K562 (cell line): ENCODE measurements around the gene SCN4B. TPM values are rescaled to one million over a fixed set of nuclear protein-coding genes. Genes with fewer than 3 reads are reported as not detected.

Source experiments
- ATAC-seq: fragments of 200-7000 bp; cut with Tn5 transposase; 3 replicates; pipeline ENCODE4 v1.9.1; 2020; ENCODE audit warnings: moderate library complexity
- BruUV-seq: library from RNA; stranded (reverse); fragments of 400-500 nt; replicated peaks from 2 replicates; lab custom pipeline; 2021; lab: Mats Ljungman, UMichigan
- CTCF ChIA-PET: fragments of 300-600 bp; formaldehyde crosslinking; extraction: SDS; loops from one replicate; lab custom pipeline; 2021; ENCODE audit warnings: low intra/inter-chr PET ratio; lab: Yijun Ruan, JAX
- POLR2A ChIA-PET: fragments of 300-600, 350-650 bp; sonication (Branson Sonifier 250); formaldehyde crosslinking; extraction: SDS; loops from one replicate; lab custom pipeline; 2021; ENCODE audit warnings: antibody characterized with exemption, inconsistent platforms; lab: Yijun Ruan, JAX
- DNase-seq, 4 experiments: peaks; one replicate each; pipeline versions ENCODE4 v3.0.0 to v3.0.0-alpha.2; 2011 to 2018; ENCODE audit warnings: low spot score in 3 of 4, mixed read lengths in 3 of 4; ENCODE audit errors: extremely low read depth in 1 of 4
- FAIRE-seq: peaks from 2 replicates; lab custom pipeline; 2011; peaks lifted over from hg19 to GRCh38; lab: Jason Lieb, UNC
- H2AFZ ChIP-seq: 2 replicates; pipeline ENCODE4 v1.6.0; 2011; ENCODE audit warnings: low read depth, low read length, control low read depth, inconsistent platforms
- H3K27ac ChIP-seq: fragments of 200-600 bp; 3 replicates; pipeline ENCODE4 v1.8.0; 2011; ENCODE audit warnings: low read depth, mild to moderate bottlenecking, control low read depth, inconsistent platforms, low read length, moderate library complexity, mixed read lengths; ENCODE audit errors: extremely low read depth
- H3K27me3 ChIP-seq, 2 experiments: fragments of 300-600 bp in 1 of 2; 2 replicates in 1 of 2; 3 replicates in 1 of 2; pipeline versions ENCODE4 v1.6.0 to v1.8.0; 2011; ENCODE audit warnings: inconsistent platforms in 2 of 2, low read length in 2 of 2, mild to moderate bottlenecking in 1 of 2, mixed read lengths in 1 of 2, moderate library complexity in 1 of 2; ENCODE audit not compliant: control insufficient read depth in 2 of 2, insufficient read depth in 2 of 2
- H3K36me3 ChIP-seq: fragments of 300-600 bp; 3 replicates; pipeline ENCODE4 v1.8.0; 2011; ENCODE audit warnings: mild to moderate bottlenecking, low read length, inconsistent platforms; ENCODE audit not compliant: control insufficient read depth, insufficient read depth
- H3K4me1 ChIP-seq, 2 experiments: fragments of 200-600 bp in 1 of 2; replicated peaks in 1 of 2; 2 replicates in 1 of 2; 3 replicates in 1 of 2; pipeline versions ENCODE4 v1.5.1 to v1.8.0; 2011; ENCODE audit warnings: inconsistent platforms in 2 of 2, low read length in 2 of 2, mild to moderate bottlenecking in 1 of 2, mixed read lengths in 1 of 2, moderate library complexity in 1 of 2; ENCODE audit not compliant: control insufficient read depth in 2 of 2, insufficient read depth in 2 of 2
- H3K4me2 ChIP-seq: 2 replicates; pipeline ENCODE4 v1.6.1; 2011; ENCODE audit warnings: low read length, control low read depth, inconsistent platforms, mixed read lengths; ENCODE audit not compliant: insufficient read depth
- H3K4me3 ChIP-seq: fragments of 200-600 bp; sonication (generic), shearing (Covaris generic); 2 replicates; pipeline ENCODE4 v1.5.1; 2016; ENCODE audit warnings: control low read depth, inconsistent platforms
- H3K79me2 ChIP-seq: fragments of 200-600 bp; 3 replicates; pipeline ENCODE4 v1.8.0; 2011; ENCODE audit warnings: low read length, inconsistent platforms; ENCODE audit not compliant: control insufficient read depth, insufficient read depth
- H3K9ac ChIP-seq, 2 experiments: 2 replicates each; pipeline versions ENCODE4 v1.6.0 to v1.6.1; 2011; ENCODE audit warnings: low read depth in 2 of 2, low read length in 2 of 2, control low read depth in 1 of 2, inconsistent platforms in 1 of 2, mild to moderate bottlenecking in 1 of 2, mixed read lengths in 1 of 2; ENCODE audit not compliant: insufficient read depth in 1 of 2
- H3K9me1 ChIP-seq: one replicate; pipeline ENCODE4 v1.6.0; 2011; ENCODE audit warnings: inconsistent platforms, mild to moderate bottlenecking, low read length, moderate library complexity; ENCODE audit not compliant: control insufficient read depth, insufficient read depth
- H3K9me3 ChIP-seq: replicated peaks from 2 replicates; pipeline ENCODE4 v1.5.1; 2011; ENCODE audit warnings: low read depth, low read length, inconsistent platforms; ENCODE audit not compliant: control insufficient read depth, insufficient read depth
- H4K20me1 ChIP-seq: replicated peaks from 2 replicates; pipeline ENCODE4 v1.6.1; 2011; ENCODE audit warnings: low read length, inconsistent platforms, mixed read lengths; ENCODE audit not compliant: control insufficient read depth, insufficient read depth
- NR2C1 ChIP-seq, 2 experiments: fragments of 450-650 bp; IDR thresholded peaks; 2 replicates each; pipeline ENCODE4 v1.6.1; 2017; ENCODE audit warnings: mild to moderate bottlenecking in 2 of 2, antibody characterized with exemption in 1 of 2, inconsistent platforms in 1 of 2, missing compliant biosample characterization in 1 of 2, missing genetic modification characterization in 1 of 2
- NR2C2 ChIP-seq, 2 experiments: fragments of 200-800 bp in 1 of 2; sonication (Bioruptor generic) in 1 of 2; sonication (generic) in 1 of 2; formaldehyde crosslinking in 1 of 2; IDR thresholded peaks; 2 replicates each; pipeline versions ENCODE4 v1.6.1 to v1.8.0; 2016 to 2022; ENCODE audit warnings: mild to moderate bottlenecking in 1 of 2, missing compliant biosample characterization in 1 of 2, missing genetic modification characterization in 1 of 2, missing genetic modification reagents in 1 of 2
- TCFL5 ChIP-seq: fragments of 250-450 bp; sonication (Bioruptor Pico); conservative IDR thresholded peaks from 2 replicates; pipeline ENCODE4 v1.6.1; 2021; ENCODE audit warnings: mild to moderate bottlenecking, moderate library complexity, matching md5 sums
- TEAD4 ChIP-seq, 2 experiments: sonication (generic) in 1 of 2; formaldehyde crosslinking in 1 of 2; IDR thresholded peaks; 2 replicates each; pipeline versions ENCODE4 v1.6.1 to v1.8.0; 2012 to 2022; ENCODE audit warnings: borderline replicate concordance in 1 of 2, inconsistent platforms in 1 of 2, low read length in 1 of 2, mild to moderate bottlenecking in 1 of 2, missing genetic modification reagents in 1 of 2
- WGBS: fragments of 100-300 bp; shearing (Covaris generic); methylation state at CpG from one replicate; pipeline ENCODE4 v1.1.6; 2016; ENCODE audit warnings: low coverage, mixed read lengths; ENCODE audit not compliant: insufficient coverage; ENCODE audit errors: missing lambda C conversion rate; 5-methylcytosine and 5-hydroxymethylcytosine counted together
- in situ Hi-C: fragments of 300-500 bp; cut with MboI; formaldehyde crosslinking; loops from 4 replicates; pipeline ENCODE4 v1.15.0; 2018; ENCODE audit warnings: inconsistent platforms, mixed read lengths
- intact Hi-C: fragments of 100-400 bp; cut with micrococcal nuclease; formaldehyde crosslinking; loops from 2 replicates; pipeline ENCODE4 v1.14.2; 2022
- polyA plus RNA-seq, 8 experiments: library from polyadenylated mRNA; depleted of rRNA in 4 of 8; stranded (reverse) in 5 of 8; unstranded in 3 of 8; fragments of >200 nt; fragmentation: Nextera tagmentation in 2 of 8; fragmentation: Illumina TruSeq in 1 of 8; extraction: Ambion mirVana in 2 of 8; extraction: Trizol in 1 of 8; gene quantifications; 2 replicates each; pipeline versions ENCODE4 v1.2.1 to v1.2.3, GENCODE V29; 2011 to 2014; ENCODE audit warnings: inconsistent platforms in 1 of 8, missing spikeins in 1 of 8
- total RNA-seq, 7 experiments: library from RNA; depleted of rRNA in 6 of 7; stranded (reverse); fragments of >200 nt in 6 of 7; fragmentation: Illumina TruSeq in 2 of 7; extraction: Trizol in 2 of 7; gene quantifications; 2 replicates each; pipeline versions ENCODE4 v1.2.1 to v1.2.3, GENCODE V29; 2011 to 2021; ENCODE audit warnings: low replicate concordance in 1 of 7
- TF ChIP-seq, protein P1 (sequence below): sonication (generic); IDR thresholded peaks from 2 replicates; pipeline ENCODE4 v1.6.1; 2016

SCN4B gene
- total and polyA plus RNA-seq, 9 of the 15 experiments (the other 6 are each of a cell fraction or from before 2014, with no cell fraction given) = 0.03 TPM; not detected in 8

DNA sequence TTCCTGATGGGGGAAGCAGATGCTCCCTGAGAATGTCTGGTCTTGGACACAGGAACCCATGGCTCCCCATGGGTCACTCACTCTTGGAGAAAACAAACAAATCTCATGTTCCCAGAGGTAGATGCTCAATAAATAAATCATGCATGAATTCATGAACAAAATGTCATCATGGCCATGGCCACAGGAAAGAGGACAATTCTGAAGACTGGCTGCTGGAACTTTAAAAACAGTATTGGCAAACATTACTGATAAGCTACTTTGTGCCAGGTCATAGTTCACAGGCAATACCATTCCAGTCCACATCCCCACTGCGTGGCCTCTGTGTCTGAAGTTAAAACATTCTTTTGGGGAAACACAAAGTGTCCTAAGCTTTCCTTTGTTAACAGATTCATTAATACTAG is 56.7 kb downstream of the SCN4B start:
- no peak overlapping the region for H3K4me2 ChIP-seq
- FAIRE-seq = no peak
- intact Hi-C loops (no loop called here), in situ Hi-C loops (no loop called here)
- peaks cover 8 to 19% of the 10 kb centered on the region in 2 experiments; a peak in 4 of 5 replicates for H3K4me1 ChIP-seq
- H3K4me3 ChIP-seq = no peak overlapping the region
- no peaks in the 10 kb centered on the region for H3K27me3 ChIP-seq
- H4K20me1 ChIP-seq = no peaks in the 10 kb centered on the region
- H3K36me3 ChIP-seq = no peaks in the 10 kb centered on the region
- H3K9me3 ChIP-seq = no peaks in the 10 kb centered on the region
- ChIA-PET CTCF (no interaction called here), POLR2A (interaction anchor here (0.6 to 1.4 kb wide), 5 partner anchors 10 to 252 kb away, joined by 3 read pairs; no protein-coding TSS in a partner anchor)
- no TSS peak for BruUV-seq
- peak overlapping the region; percentile 67; the same call in 1 of the 2 replicates for H2AFZ ChIP-seq
- H3K27ac ChIP-seq = no peak overlapping the region
- 7% methylated on average over 1 of the region's 1 CpG for WGBS
- TF ChIP-seq, protein P1, sequence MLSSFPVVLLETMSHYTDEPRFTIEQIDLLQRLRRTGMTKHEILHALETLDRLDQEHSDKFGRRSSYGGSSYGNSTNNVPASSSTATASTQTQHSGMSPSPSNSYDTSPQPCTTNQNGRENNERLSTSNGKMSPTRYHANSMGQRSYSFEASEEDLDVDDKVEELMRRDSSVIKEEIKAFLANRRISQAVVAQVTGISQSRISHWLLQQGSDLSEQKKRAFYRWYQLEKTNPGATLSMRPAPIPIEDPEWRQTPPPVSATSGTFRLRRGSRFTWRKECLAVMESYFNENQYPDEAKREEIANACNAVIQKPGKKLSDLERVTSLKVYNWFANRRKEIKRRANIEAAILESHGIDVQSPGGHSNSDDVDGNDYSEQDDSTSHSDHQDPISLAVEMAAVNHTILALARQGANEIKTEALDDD = peak; percentile 37; the same call in 1 of the 2 replicates
- TF ChIP-seq TCFL5 (CRISPR knock-in tag) (no peak), NR2C1 (IDR thresholded peaks at IDR 0.05) (peak; percentile 23; the same call in 1 of the 2 replicates), NR2C1 (tag; IDR thresholded peaks at IDR 0.05) (0 out of 2 replicates have a peak, but pooled peaks have one; percentile 13), TEAD4 (IDR thresholded peaks at IDR 0.05; ENCODE audit: low read length) (no peak), TEAD4 (CRISPR knock-in tag; IDR thresholded peaks at IDR 0.05; ENCODE audit: borderline replicate concordance) (no peak), NR2C2 (CRISPR knock-in tag; IDR thresholded peaks at IDR 0.05) (no peak), NR2C2 (tag; IDR thresholded peaks at IDR 0.05) (peak; percentile 35; the same call in 1 of the 2 replicates)
- H3K79me2 ChIP-seq = no peaks in the 10 kb centered on the region
- no peak for DNase-seq
- H3K9me1 ChIP-seq = no peaks in the 10 kb centered on the region
- no peak overlapping the region for H3K9ac ChIP-seq
- ATAC-seq = no peak
